Measurements from ENCODE around the gene ZFAND3.

- TF ChIP-seq CTCF (IDR thresholded peaks at IDR 0.05; ENCODE audit: low read length) (no peak), EZH2 (IDR thresholded peaks at IDR 0.05; ENCODE audit: borderline replicate concordance, low read length) (no peak)
Observed at GRCh38 chr6:37800703-37801604, 18.6 kb upstream of the ZFAND3 start.

Data from OCI-LY1 (cell line).